ENCODE results near the gene TRMO. TPM values are rescaled to one million over a fixed set of nuclear protein-coding genes. Genes with fewer than 3 reads are reported as not detected.

Gene TRMO
- total RNA-seq, 2 experiments from 2014 or later = 26.6 to 31.8 TPM

DNA sequence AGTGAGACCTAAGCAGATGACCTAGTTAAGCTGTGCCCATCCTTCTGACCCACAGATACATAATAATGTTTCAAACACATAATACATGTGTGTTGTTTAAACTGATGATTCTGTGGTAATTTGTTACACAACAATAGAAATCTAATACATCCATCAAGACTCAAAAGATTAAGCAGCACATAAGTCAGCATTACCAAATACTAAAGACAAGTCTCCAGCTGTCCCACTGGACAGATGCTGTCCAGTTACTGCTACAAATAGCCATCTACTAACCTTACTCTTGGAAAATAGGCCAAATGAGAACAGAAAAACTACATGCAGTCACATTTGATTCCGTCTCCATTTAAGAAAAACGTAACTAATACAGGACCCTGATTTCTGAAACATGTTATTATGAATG, 10.8 kb downstream of the TRMO start:
- Mint-ChIP-seq H3K27me3 (no peaks in the 10 kb centered on the region), H3K4me1 (peaks cover 67% of the 10 kb centered on the region), H3K4me3 (no peak overlapping the region), H3K36me3 (ENCODE audit: low read depth) (peaks cover 79% of the 10 kb centered on the region), H3K9me3 (no peaks in the 10 kb centered on the region), H3K27ac (peak overlapping the region; percentile 37)
- no peak for DNase-seq
- ChIA-PET POLR2A (no interaction called here), CTCF (interaction anchor here (0.7 to 2.6 kb wide), 2 partner anchors 10 kb away, joined by 5 to 11 read pairs; partner anchors contain the start of gene TRMO)

DNA sequence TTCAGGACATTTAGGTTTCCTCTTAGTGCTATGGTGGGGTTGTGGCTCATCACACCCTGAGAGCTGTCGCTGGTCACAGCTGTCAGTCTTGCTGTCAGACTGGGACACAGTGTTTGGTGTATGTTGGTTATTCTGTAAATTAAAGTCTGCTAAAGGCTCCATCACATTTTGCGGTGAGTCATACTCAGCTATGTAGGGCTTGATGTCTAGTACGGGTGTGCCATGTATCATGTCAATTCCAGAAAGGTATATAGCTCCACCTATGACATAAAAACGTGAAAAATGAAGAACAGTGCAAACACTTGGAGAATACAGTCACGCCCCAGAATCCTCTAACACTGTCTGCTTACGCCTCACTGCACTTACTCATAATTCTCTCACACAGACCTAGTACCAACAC, 11.9 kb downstream of the TRMO start:
- H3K4me1 Mint-ChIP-seq = peaks cover 73% of the 10 kb centered on the region
- ChIA-PET POLR2A (no interaction called here), CTCF (interaction anchor here (0.9 to 2.6 kb wide), 6 partner anchors 9 to 213 kb away, joined by 3 to 11 read pairs (median 6); partner anchors contain the start of genes TRMO and XPA)
- no peaks in the 10 kb centered on the region for H3K9me3 Mint-ChIP-seq
- H3K27me3 Mint-ChIP-seq = no peaks in the 10 kb centered on the region
- DNase-seq = no peak
- peaks cover 80% of the 10 kb centered on the region for H3K36me3 Mint-ChIP-seq (ENCODE audit: low read depth)
- peak overlapping the region; percentile 70 for H3K27ac Mint-ChIP-seq
- H3K4me3 Mint-ChIP-seq = no peak overlapping the region

DNA sequence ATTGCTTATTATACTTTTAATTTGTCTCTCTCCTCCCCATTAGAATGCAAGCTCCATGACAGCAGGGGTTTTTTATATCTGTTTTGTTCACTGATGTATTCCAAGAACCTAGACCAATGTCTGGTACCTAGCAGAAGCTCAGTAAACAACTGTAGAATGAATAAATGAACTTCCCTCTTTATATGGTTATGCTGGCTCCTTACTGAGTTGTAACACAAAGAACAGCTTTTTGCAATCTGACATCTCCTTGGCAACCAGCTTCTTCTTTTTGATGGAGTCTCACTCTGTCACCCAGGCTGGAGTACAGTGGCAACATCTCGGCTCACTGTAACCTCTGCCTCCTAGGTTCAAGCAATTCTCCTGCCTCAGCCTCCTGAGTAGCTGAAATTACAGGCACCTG, 13.6 kb downstream of the TRMO start:
- peaks cover 76% of the 10 kb centered on the region for H3K36me3 Mint-ChIP-seq (ENCODE audit: low read depth)
- no peak overlapping the region for H3K4me3 Mint-ChIP-seq
- H3K9me3 Mint-ChIP-seq = no peaks in the 10 kb centered on the region
- ChIA-PET POLR2A (no interaction called here), CTCF (interaction anchor here (1.2 to 2.3 kb wide), 2 partner anchors 10 to 74 kb away, joined by 4 to 8 read pairs; partner anchors contain the start of gene ANP32B)
- no peaks in the 10 kb centered on the region for H3K27me3 Mint-ChIP-seq
- peak overlapping the region; percentile 82 for H3K27ac Mint-ChIP-seq
- DNase-seq = no peak
- peaks cover 79% of the 10 kb centered on the region for H3K4me1 Mint-ChIP-seq

DNA sequence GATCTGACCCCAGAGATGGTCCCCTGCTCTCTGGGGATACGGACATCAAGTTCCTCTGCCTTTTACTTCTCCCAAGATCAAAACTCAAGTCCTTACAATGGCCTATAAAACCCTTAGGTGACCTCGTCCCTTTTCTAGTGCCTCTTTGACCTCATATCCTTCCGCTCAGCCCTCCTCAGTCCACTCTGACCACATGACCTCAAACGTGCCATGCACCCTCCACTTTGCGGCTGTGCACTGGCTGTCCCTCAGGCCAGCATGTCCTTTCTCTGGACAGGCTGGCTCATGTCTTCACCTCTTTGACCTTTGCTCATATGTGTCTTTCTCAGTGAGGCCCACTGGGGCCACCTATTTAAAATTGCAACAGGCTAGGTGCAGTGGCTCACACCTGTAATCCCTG, 14.7 kb downstream of the TRMO start:
- H3K27me3 Mint-ChIP-seq = no peaks in the 10 kb centered on the region
- H3K36me3 Mint-ChIP-seq (ENCODE audit: low read depth) = peaks cover 74% of the 10 kb centered on the region
- ChIA-PET POLR2A (no interaction called here), CTCF (interaction anchor here (0.7 to 1.2 kb wide), 2 partner anchors 28 to 75 kb away, joined by 4 to 5 read pairs; partner anchors contain the start of gene ANP32B)
- H3K4me1 Mint-ChIP-seq = peaks cover 82% of the 10 kb centered on the region
- no peaks in the 10 kb centered on the region for H3K9me3 Mint-ChIP-seq
- DNase-seq = no peak
- peak overlapping the region; percentile 97 for H3K27ac Mint-ChIP-seq
- H3K4me3 Mint-ChIP-seq = peak overlapping the region; percentile 48

DNA sequence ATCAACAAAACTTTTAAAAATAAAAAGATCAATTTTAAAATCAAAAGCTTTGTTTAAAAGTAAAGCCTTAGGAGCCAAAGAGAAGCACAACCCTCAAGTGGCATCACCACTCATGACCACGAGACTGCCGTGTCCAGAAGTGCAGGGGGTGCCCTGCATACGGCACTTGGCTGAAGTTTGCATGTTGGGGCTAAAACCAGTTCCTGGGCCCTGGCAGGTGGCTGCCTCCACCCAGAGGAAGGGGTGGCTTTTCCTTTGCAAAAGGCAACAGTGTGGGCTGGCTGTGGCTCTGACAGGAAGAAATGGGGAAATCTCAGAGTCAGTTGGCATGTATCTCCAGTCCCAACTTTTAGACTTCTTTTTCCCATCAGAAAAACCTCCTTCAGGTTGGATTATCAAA, 15.3 kb downstream of the TRMO start:
- CTCF ChIA-PET = interaction anchor here (1.1 to 3.8 kb wide), 2 partner anchors 15 to 77 kb away, joined by 3 to 28 read pairs; partner anchors contain the start of gene TRMO
- POLR2A ChIA-PET = no interaction called here
- Mint-ChIP-seq H3K27ac (peak overlapping the region; percentile 97), H3K27me3 (no peaks in the 10 kb centered on the region), H3K36me3 (ENCODE audit: low read depth) (peaks cover 72% of the 10 kb centered on the region), H3K9me3 (no peaks in the 10 kb centered on the region), H3K4me1 (peaks cover 82% of the 10 kb centered on the region), H3K4me3 (peak overlapping the region; percentile 62)
- peak; percentile 39 for DNase-seq

DNA sequence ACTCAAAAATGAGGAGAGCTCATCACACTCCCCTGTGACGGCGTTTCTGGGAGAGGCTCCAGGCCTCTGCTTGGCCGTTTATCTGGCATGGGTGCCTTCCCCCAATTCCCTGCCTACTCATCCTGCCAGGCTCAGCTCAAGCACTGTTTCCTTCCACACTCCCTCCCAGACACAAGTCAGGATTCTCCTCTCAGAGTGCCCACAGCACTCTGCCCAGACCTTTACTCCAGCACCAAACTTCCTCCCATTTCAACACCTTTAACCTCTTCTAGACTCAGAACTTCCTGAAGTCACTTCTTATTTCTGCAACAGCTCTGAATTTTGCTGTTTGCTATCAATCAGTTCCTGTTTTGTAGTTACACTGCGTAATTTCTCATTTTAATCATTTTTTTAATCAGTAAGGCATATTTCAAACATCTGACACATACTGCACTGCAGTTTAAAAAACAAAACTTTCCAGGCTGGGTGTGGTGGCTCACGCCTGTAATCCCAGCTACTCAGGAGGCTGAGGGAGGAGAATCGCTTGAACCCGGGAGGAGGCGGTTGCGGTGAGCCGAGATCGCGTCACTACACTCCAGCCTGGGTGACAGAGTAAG, 16.0 kb downstream of the TRMO start:
- ChIA-PET POLR2A (interaction anchor here (0.7 kb wide), 2 partner anchors 13 to 14 kb away, joined by 3 to 4 read pairs; no protein-coding TSS in a partner anchor), CTCF (interaction anchor here (0.6 to 3.8 kb wide), 5 partner anchors 10 to 109 kb away, joined by 3 to 28 read pairs (median 4); partner anchors contain the start of gene TRMO)
- Mint-ChIP-seq H3K27me3 (no peaks in the 10 kb centered on the region), H3K4me1 (peaks cover 85% of the 10 kb centered on the region), H3K4me3 (peak overlapping the region; percentile 62), H3K27ac (peak overlapping the region; percentile 97), H3K9me3 (no peaks in the 10 kb centered on the region), H3K36me3 (ENCODE audit: low read depth) (peaks cover 73% of the 10 kb centered on the region)
- DNase-seq = peak; percentile 47

DNA sequence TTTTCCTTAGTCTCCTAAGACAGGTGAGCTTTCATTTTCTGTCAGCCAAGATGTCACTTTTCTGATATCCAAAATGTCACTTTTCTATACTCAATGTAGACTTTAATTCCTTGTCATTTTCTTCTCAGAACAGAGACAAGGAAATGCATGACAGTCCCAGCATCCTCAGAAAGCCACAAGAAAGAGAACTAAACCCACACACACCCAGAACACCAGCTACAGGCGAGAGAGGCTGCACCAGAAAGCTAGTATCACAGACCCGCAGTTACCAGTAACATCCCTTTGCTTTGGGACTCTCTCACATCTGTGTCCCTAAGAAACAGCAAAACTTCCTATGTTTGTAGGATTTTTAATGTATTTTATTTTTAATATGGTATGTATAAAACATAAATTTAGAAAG, 17.1 kb downstream of the TRMO start:
- DNase-seq = peak; percentile 77
- Mint-ChIP-seq H3K27me3 (no peaks in the 10 kb centered on the region), H3K9me3 (no peaks in the 10 kb centered on the region), H3K36me3 (ENCODE audit: low read depth) (peaks cover 69% of the 10 kb centered on the region), H3K27ac (peak overlapping the region; percentile 97), H3K4me3 (peak overlapping the region; percentile 81), H3K4me1 (peaks cover 88% of the 10 kb centered on the region)
- ChIA-PET POLR2A (interaction anchor here (0.6 to 1.0 kb wide), 3 partner anchors 9 to 79 kb away, joined by 3 to 6 read pairs (median 4); partner anchors contain the start of gene TRMO), CTCF (interaction anchor here (0.7 to 3.8 kb wide), 6 partner anchors 9 to 436 kb away, joined by 3 to 28 read pairs (median 4); partner anchors contain the start of gene TRMO)

DNA sequence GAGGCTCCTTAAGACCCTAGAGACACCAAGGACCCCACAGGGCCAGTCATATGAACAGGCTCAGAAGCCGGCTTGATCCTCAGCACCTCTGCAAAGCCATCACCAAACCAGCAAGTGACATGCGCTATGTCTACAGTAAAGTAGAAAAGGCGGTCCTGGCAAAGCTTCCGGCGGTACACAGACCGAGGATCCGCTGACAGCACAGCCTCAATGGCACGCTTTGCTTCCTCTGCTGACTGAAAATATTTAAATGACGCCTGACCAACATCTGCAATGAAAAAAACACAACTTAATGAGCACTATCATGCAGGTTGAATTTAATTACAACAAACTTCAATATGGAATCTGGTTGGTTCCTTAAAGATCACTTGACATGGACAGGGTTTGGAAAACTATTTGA, 17.6 kb downstream of the TRMO start:
- peak; percentile 82 for DNase-seq
- Mint-ChIP-seq H3K4me3 (peak overlapping the region; percentile 81), H3K9me3 (no peaks in the 10 kb centered on the region), H3K36me3 (ENCODE audit: low read depth) (peaks cover 64% of the 10 kb centered on the region), H3K4me1 (peaks cover 84% of the 10 kb centered on the region), H3K27ac (peak overlapping the region; percentile 97), H3K27me3 (no peaks in the 10 kb centered on the region)
- CTCF ChIA-PET = interaction anchor here (0.6 to 3.8 kb wide), 6 partner anchors 12 to 435 kb away, joined by 3 to 28 read pairs (median 3); partner anchors contain the start of gene TRMO
- POLR2A ChIA-PET = interaction anchor here (1.0 kb wide), 1 partner anchor 17 kb away, joined by 3 read pairs; the partner anchor contains the start of gene TRMO

DNA sequence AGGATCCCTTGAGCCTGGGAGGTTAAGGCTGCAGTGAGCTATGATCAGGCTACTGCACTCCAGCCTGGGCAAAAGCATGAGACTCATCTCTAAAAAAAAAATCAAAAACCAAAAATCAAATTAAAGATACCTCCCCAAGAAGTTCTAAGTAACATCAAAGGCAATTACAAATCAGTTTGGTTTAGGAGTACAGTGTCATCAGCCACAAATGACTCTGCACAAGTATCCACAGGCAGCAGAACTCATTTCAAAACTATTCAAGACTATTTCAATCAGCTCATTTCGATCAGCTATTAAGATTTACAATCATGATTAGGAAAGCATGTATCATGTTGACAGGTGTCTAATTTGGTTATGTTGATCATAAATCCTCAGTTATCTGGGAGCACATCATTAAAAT, 19.1 kb downstream of the TRMO start:
- Mint-ChIP-seq H3K27me3 (no peaks in the 10 kb centered on the region), H3K36me3 (ENCODE audit: low read depth) (peaks cover 56% of the 10 kb centered on the region), H3K27ac (peak overlapping the region; percentile 65), H3K4me3 (peak overlapping the region; percentile 17), H3K4me1 (peaks cover 71% of the 10 kb centered on the region), H3K9me3 (no peaks in the 10 kb centered on the region)
- POLR2A ChIA-PET = no interaction called here
- CTCF ChIA-PET = interaction anchor here (0.7 to 5.4 kb wide), 6 partner anchors 13 to 267 kb away, joined by 3 to 42 read pairs (median 7); partner anchors contain the start of gene TRMO
- no peak for DNase-seq

DNA sequence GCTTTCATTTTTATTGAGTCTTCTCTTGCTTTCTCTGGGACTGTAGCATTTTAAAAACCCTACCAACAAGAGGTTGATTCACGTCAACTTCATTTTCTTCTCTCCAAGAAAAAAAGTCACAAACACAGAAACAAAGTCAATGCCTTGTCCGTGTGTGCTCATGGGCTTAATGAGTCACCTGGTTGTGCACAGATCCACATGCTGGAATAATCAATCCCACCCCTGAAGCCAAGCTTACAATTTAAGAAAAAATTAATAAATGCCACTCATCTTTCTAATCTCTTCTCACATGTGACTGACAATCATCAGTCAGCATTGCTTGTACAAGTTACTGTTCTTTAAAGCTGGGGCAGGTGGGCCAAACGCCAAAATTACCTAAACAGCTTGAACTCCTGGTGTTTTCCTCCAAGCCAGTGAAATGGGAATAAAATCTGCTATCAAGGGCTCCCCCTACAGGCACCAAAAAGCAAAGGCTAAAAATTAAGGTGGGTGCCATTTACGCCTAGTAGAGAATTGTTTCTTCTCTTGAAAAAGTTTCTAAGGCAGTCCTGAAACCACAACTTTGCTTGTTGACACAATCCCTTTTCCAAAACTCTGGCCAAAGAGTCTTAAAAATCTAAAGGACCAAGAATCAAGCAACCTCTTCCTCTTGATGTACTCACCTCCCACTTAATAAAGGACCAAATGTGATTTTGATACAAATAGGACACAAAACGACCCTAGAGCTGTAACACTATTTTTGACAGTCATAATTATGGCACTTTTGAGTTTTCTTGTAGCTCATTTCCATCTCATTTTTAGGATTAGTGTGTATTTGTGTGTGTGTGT, 21.3 kb downstream of the TRMO start:
- peak; percentile 37 for DNase-seq
- CTCF ChIA-PET = interaction anchor here (0.9 to 5.4 kb wide), 8 partner anchors 8 to 166 kb away, joined by 3 to 42 read pairs (median 10); partner anchors contain the start of gene TRMO
- POLR2A ChIA-PET = no interaction called here
- Mint-ChIP-seq H3K27me3 (no peaks in the 10 kb centered on the region), H3K4me3 (no peak overlapping the region), H3K9me3 (no peaks in the 10 kb centered on the region), H3K27ac (peak overlapping the region; percentile 72), H3K36me3 (ENCODE audit: low read depth) (peaks cover 43% of the 10 kb centered on the region), H3K4me1 (peaks cover 51% of the 10 kb centered on the region)

DNA sequence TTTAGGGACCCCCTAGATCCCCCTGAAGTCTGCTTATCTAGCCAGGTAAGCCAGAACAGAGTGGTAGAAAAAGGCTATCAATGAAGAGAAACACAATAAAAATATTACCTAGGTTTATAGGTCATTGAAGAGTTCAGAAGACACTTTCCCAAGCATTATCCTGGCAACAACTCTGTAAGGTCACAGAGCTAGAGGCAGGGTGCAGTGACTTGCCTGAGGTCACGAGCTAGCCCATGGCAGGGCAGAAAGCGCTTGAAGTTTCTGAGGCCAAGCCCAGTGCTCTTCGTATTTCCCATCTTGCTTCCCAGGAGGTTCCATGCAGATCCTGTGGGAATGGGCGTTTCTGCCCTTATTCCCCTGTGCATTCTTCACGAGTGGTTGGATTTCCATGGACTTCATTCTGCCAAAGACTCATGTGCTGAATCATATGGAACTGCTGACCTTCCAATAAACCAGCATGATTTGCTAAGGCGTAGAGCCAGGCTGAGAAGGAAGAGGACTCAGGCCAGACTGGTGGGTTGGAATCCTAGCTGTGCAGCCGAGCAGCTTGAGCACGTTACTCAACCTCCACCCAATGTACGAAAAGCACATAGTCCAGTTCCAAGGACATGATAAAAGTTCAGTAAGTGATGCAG, 22.1 kb downstream of the TRMO start:
- Mint-ChIP-seq H3K4me1 (peaks cover 45% of the 10 kb centered on the region), H3K9me3 (no peaks in the 10 kb centered on the region), H3K27me3 (no peaks in the 10 kb centered on the region), H3K4me3 (no peak overlapping the region), H3K27ac (no peak overlapping the region), H3K36me3 (ENCODE audit: low read depth) (peaks cover 46% of the 10 kb centered on the region)
- DNase-seq = no peak
- ChIA-PET POLR2A (no interaction called here), CTCF (interaction anchor here (0.9 to 5.4 kb wide), 6 partner anchors 7 to 165 kb away, joined by 3 to 42 read pairs (median 12); partner anchors contain the start of gene TRMO)

DNA sequence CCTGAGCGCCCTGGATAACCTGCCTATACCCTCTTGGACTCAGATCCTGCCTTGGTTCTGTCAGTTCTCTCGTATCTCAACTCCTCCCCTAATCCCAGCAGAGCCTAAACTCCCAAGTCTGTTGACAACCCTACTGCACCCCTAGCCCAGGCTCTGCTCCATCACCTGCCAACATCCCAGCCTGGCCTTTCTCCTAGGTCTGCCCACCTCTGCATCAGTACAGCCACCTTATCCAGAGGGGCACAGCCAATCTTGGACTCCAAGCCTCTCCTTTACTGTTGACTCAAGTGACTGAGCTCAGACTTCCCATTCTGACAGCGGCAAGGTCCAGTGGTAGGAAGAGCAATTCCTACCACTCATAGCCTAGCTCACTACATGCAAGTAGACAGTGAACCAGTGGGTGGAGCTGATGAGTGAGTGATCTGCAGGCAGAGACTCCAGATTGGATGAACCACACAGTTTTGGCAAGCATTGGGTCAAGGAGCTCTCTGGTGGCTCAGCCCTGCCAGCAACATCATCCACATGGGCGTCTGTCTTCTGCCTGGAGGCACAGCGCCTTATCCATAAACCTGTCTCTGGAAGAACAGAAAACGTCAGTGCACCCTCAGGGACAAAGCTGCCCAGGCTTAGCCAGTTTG, 26.5 kb downstream of the TRMO start:
- Mint-ChIP-seq H3K4me1 (peaks cover 6% of the 10 kb centered on the region), H3K27ac (no peak overlapping the region), H3K9me3 (peaks cover 12% of the 10 kb centered on the region), H3K4me3 (no peak overlapping the region), H3K27me3 (no peaks in the 10 kb centered on the region), H3K36me3 (ENCODE audit: low read depth) (peaks cover 30% of the 10 kb centered on the region)
- CTCF ChIA-PET = interaction anchor here (0.6 to 1.2 kb wide), 5 partner anchors 10 to 1080 kb away, joined by 3 to 4 read pairs (median 3); no protein-coding TSS in a partner anchor
- DNase-seq = peak; percentile 26
- POLR2A ChIA-PET = no interaction called here
